ENCODE data around the gene PRC1. TPM values are rescaled to one million over a fixed set of nuclear protein-coding genes. Genes with fewer than 3 reads are reported as not detected.

The PRC1 gene
- total RNA-seq, 4 donors from 2014 or later = 3.6 to 12.9 (median 7.2) TPM

DNA sequence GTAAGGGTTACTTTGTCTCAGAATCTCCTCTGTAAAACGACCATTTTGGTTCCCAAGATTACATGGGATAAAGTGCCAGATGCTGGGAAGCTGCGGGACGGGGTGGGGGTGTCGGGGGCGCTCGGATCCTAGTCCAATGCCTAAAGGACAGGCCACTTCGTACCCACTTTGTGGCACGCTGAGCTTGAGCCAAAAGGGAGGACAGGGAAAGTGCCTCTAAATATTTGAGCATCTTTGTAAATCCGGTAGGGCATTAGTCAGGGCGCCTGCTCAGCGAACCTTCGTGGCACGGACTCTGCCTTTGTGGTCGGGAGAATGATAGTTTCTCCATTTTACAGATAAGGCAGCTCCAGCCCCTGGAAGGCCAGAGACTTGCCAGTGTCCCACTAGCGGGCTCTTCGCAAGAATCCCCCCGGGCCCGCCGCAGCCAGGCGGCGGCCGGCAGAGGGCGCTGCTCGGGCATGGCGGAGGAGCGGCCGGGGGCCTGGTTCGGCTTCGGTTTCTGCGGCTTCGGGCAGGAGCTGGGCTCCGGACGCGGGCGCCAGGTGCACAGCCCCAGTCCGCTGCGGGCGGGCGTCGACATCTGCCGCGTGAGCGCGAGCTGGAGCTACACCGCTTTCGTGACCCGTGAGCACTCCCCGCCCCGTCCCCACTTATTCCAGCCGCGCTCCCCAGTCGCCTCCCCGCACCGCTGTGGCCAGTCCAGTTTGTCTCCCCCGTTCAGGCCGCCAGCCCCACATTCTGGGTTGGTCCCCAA, 37.9 kb downstream of the PRC1 start:
- Histone ChIP-seq H3K27me3 (no peaks in the 10 kb centered on the region), H3K4me3 (replicated peaks in 1 of 3) (peak overlapping the region in 2 of 3 donors; percentile 25 to 68), H3K27ac (peak overlapping the region in 1 of 3 donors; percentile 24), H3K9me3 (no peaks in the 10 kb centered on the region), H3K36me3 (peaks cover 5 to 13% of the 10 kb centered on the region in 2 donors), H3K4me1 (peaks cover 21 to 22% of the 10 kb centered on the region in 2 donors)
- intact Hi-C loops (cut with DNase I) = loop anchor here (5.0 kb wide), 2 partner anchors 96 to 316 kb away; no protein-coding TSS in a partner anchor
- WGBS, 2 donors = 9 to 26% methylated on average over 14 of the region's 56 CpGs
- peak; percentile 70 to 72 for DNase-seq
- no peak for TF ChIP-seq POLR2A (IDR thresholded peaks at IDR 0.05)
- peak; percentile 51 to 96 (median 82) for TF ChIP-seq CTCF (IDR thresholded peaks at IDR 0.05)

DNA sequence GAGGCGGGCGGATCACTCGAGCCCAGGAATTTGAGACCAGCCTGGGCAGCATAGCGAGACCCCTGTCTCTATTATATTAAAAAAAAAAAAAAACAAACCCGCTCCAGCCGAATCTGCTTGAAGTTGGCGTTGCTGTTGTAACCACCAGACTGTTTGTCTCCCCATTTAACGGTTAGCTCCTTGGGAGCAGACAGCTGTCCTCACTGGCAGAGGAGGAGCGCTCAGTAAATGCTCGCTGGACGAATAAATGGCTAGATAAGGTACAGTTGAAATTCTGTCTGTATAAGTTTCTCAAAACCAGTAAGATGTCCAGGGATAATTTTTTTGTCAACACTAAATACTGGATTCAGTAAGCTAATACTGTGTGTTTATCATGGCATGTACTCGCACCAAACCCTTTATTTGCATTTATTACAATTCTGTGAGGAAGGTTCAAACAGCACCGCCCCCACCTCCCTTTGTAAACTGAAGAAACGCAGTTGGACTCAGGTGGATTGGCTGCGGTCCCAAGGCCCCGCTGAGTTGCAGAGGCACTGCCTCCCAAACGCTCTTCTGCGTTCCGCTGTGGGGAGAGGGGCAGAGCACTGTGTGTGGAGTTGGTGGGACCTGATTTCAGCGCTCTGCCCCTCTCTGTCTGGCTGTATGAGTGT, 38.6 kb downstream of the PRC1 start:
- WGBS, 2 donors = 58 to 74% methylated on average over 15 to 20 of the region's 20 CpGs
- Histone ChIP-seq H3K36me3 (peaks cover 10 to 15% of the 10 kb centered on the region in 2 donors), H3K4me1 (peaks cover 21 to 22% of the 10 kb centered on the region in 2 donors), H3K27ac (no peak overlapping the region), H3K4me3 (replicated peaks in 1 of 3) (no peak overlapping the region), H3K9me3 (no peaks in the 10 kb centered on the region), H3K27me3 (no peaks in the 10 kb centered on the region)
- intact Hi-C loops (cut with DNase I) = loop anchor here (2.0 to 5.0 kb wide), 3 partner anchors 39 to 317 kb away; partner anchors contain the start of gene PRC1
- no peak for TF ChIP-seq POLR2A (IDR thresholded peaks at IDR 0.05)
- TF ChIP-seq CTCF (IDR thresholded peaks at IDR 0.05) = no peak
- DNase-seq = no peak

GRCh38 chr15:90954712-90955623, 39.4 kb downstream of the PRC1 start, which contains the start of gene RCCD1:
RCCD1 (plus strand) TSS chr15:90954884; CDS start chr15:90956735, 1,851 bp downstream.
- DNase-seq = peak; percentile 95 to 96
- TF ChIP-seq CTCF (IDR thresholded peaks at IDR 0.05) (no peak), POLR2A (IDR thresholded peaks at IDR 0.05) (peak in 1 of 2 donors; percentile 51)
- no peaks in the 10 kb centered on the region for H3K27me3 ChIP-seq
- peak within 1 kb of the TSS; percentile 50 to 69 (median 54) for H3K27ac ChIP-seq
- no peaks in the 10 kb centered on the region for H3K9me3 ChIP-seq
- peaks cover 18 to 23% of the 10 kb centered on the region in 2 donors for H3K36me3 ChIP-seq
- intact Hi-C loops (cut with DNase I) = loop anchor here (2.0 to 5.0 kb wide), 3 partner anchors 40 to 317 kb away; partner anchors contain the start of gene PRC1
- H3K4me3 ChIP-seq (replicated peaks in 1 of 3) = peak within 1 kb of the TSS; percentile 36 to 89 (median 78)
- H3K4me1 ChIP-seq = peaks cover 21 to 22% of the 10 kb centered on the region in 2 donors
- WGBS, 2 donors = 1 to 3% methylated on average over 21 to 38 of the region's 69 CpGs

DNA sequence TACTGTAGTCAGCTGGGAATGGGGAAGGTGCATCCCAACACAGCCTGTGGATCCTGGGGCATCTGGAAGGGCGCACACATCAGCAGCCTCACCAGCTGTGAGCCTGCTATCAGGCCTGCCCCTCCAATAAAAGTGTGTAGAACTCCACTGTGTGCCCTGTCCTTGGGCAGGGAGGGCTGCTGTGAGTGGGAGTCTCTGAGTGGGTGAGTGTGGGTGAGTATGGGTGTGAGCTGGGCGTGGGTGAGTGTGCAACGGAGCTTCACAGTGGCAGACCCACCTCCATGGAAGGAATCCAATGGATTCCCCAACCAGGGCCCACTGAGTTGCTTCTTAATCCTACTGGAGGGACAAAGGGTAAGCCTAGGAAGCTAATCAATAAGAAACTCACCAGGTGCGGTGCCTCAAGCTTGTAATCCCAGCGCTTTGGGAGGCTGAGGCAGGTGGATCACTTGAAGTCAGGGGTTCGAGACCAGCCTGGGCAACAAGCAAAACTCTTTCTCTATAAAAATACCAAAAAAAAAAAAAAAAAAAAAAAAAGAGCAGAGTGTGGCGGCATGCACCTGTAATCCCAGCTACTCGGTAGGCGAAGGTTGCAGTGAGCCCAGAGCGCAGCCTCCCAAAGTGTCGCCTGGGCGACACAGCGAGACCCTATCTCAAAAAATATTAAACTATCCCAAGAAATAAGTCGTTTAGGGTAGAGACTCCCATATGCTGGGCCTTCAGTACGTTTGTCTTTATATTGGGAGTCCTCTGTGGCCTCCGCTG, 40.2 kb downstream of the PRC1 start:
- Histone ChIP-seq H3K4me3 (replicated peaks in 1 of 3) (peak overlapping the region in 1 of 3 donors; percentile 78), H3K27me3 (no peaks in the 10 kb centered on the region), H3K27ac (no peak overlapping the region), H3K36me3 (peaks cover 26 to 31% of the 10 kb centered on the region in 2 donors), H3K4me1 (peaks cover 21 to 22% of the 10 kb centered on the region in 2 donors), H3K9me3 (no peaks in the 10 kb centered on the region)
- intact Hi-C loops (cut with DNase I) = loop anchor here (2.0 kb wide), 1 partner anchor 41 kb away; the partner anchor contains the start of gene PRC1
- DNase-seq = no peak
- no peak for TF ChIP-seq POLR2A (IDR thresholded peaks at IDR 0.05)
- TF ChIP-seq CTCF (IDR thresholded peaks at IDR 0.05) = no peak
- WGBS, 2 donors = 70 to 78% methylated on average over 15 to 16 of the region's 16 CpGs
